AG09309 (cell line): Measurements from ENCODE around the gene UROC1.

Experiments
- DNase-seq: peaks from one replicate; pipeline ENCODE4 v3.0.0-alpha.2; 2010; ENCODE audit warnings: low read depth
- H3K4me3 ChIP-seq: 2 replicates; pipeline ENCODE4 v1.5.1; 2011; ENCODE audit warnings: mild to moderate bottlenecking, low read depth, low read length, moderate library complexity; ENCODE audit not compliant: control insufficient read depth
- TF ChIP-seq, protein P1 (sequence below): IDR thresholded peaks from 2 replicates; pipeline ENCODE4 v1.5.1; 2011; ENCODE audit warnings: mild to moderate bottlenecking, low read depth, low read length, inconsistent platforms; ENCODE audit not compliant: insufficient read depth, control insufficient read depth; ENCODE audit errors: missing control alignments

UROC1 gene

DNA sequence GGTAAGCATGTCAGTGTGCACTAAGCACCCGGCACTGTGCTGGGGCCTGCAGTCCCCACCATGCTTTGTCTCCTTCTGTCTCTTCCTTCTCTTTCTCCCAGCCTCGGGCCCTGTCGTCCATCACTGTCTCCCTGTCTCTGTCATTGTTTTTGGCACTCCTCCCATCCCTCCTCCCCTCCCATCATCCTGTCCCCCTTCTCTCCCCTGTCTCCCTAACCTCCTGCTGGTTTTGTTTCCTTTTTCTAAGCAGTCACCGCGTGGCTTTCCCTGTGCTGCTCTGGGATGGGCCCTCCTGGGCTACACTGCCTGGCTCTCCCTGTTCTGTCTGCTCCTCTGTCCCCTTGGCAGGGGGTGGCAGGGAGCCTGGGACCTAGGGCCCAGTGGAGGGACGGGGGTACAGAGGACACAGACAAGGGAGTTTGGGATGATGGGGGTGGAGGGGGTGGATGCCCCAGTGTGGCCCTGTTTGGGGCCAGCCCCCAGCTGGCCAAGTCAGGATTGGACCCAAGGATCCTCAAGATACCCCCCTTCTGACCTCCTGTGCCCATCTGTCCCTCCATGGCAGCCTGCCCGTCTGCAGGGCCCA, 12.1 kb upstream of the UROC1 start:
- TF ChIP-seq, protein P1, sequence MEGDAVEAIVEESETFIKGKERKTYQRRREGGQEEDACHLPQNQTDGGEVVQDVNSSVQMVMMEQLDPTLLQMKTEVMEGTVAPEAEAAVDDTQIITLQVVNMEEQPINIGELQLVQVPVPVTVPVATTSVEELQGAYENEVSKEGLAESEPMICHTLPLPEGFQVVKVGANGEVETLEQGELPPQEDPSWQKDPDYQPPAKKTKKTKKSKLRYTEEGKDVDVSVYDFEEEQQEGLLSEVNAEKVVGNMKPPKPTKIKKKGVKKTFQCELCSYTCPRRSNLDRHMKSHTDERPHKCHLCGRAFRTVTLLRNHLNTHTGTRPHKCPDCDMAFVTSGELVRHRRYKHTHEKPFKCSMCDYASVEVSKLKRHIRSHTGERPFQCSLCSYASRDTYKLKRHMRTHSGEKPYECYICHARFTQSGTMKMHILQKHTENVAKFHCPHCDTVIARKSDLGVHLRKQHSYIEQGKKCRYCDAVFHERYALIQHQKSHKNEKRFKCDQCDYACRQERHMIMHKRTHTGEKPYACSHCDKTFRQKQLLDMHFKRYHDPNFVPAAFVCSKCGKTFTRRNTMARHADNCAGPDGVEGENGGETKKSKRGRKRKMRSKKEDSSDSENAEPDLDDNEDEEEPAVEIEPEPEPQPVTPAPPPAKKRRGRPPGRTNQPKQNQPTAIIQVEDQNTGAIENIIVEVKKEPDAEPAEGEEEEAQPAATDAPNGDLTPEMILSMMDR = no peak
- H3K4me3 ChIP-seq = no peak overlapping the region
- DNase-seq = no peak

GRCh38 chr3:126528800-126529541, 11.4 kb upstream of the UROC1 start:
- peak; percentile 14 for DNase-seq
- TF ChIP-seq, protein P1 = no peak
- H3K4me3 ChIP-seq = no peak overlapping the region

DNA sequence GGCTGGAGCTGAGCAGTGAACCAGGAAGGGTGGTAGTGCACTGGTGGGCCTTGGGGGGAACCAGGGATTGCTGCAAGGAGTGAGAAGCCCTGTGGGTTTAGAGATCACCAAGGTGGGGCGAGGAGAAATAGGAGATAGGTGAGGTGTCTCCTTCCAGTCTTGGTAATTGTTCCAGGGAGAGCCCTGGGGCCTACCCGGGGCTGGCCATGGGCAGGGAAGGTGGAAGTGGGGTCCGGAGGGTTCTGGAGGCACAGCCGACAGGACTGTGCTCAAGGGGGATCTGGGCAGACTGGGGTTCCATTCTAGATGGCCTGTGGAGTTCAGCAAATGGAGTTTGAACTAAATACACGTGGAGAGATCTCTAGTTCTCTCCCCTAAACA, 10.8 kb upstream of the UROC1 start:
- H3K4me3 ChIP-seq = no peak overlapping the region
- TF ChIP-seq, protein P1 = no peak

DNA sequence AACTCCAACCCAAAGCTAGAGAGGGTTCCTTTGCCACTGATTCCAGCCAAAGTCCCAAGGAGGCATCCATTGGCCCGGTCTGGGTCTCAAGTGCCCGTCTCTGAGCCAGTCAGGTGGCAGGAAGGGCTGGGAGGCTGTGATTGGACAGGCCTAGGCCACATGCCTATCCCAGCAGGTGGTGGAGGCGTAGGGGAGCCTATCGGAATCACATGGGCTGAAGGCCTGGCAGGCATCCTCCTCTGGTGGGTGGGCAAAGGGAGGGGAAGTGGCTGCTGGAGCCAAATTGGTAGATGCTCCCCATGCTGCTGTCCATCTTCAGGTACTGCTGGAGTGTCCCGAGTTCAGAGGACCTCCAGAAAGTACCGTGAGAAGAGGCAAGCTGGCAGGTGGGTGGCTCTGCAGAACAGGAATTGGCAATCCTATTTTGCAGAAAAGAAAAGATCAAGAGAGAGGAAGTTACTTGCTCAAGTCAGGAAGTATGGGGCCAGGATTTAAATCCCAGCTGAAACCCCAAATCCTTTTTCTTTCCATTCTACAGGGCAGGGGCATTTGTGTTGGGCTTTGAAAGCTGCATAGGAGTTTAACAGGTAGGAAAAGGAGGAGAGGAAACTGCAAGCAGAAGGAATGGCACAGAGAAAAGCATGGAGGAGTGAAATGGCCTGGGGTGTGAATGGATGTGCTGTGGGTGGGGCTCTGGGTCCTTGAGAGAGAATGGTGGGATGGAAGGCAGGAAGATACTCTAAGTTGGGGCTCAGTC, 10.1 kb upstream of the UROC1 start:
- TF ChIP-seq, protein P1 = no peak
- H3K4me3 ChIP-seq = no peak overlapping the region
- DNase-seq = no peak

More for the DNA sequence above, 10.8 kb upstream of the UROC1 start:
- no peak for DNase-seq

- H3K4me3 ChIP-seq = no peak overlapping the region
- TF ChIP-seq, protein P1 = no peak
- no peak for DNase-seq
These were observed 9.4 kb upstream of the UROC1 start for GRCh38 chr3:126527006-126527405.

GRCh38 chr3:126526668-126527005, 9.1 kb upstream of the UROC1 start:
- no peak for DNase-seq
- H3K4me3 ChIP-seq = no peak overlapping the region
- TF ChIP-seq, protein P1 = no peak
